ENCODE data around the gene TTYH3.
"Not testable (repeated sequence)": the region's sequence is repeated elsewhere in the genome, so short reads cannot be mapped to it uniquely, and the experiment has no call there.

Gene TTYH3

GRCh38 chr7:2605608-2606538 is 25.9 kb upstream of the TTYH3 start:
- Mint-ChIP-seq H3K9me3 (no peaks in the 10 kb centered on the region), H3K36me3 (ENCODE audit: low read depth) (peaks cover 12% of the 10 kb centered on the region), H3K4me3 (no peak overlapping the region), H3K4me1 (peaks cover 19% of the 10 kb centered on the region), H3K27ac (no peak overlapping the region), H3K27me3 (ENCODE audit: low read depth) (peaks cover 4% of the 10 kb centered on the region)
- TF ChIP-seq CTCF (IDR thresholded peaks at IDR 0.05; ENCODE audit: unreplicated experiment in 3 of 3), result no peak

GRCh38 chr7:2606539-2606936 is 25.2 kb upstream of the TTYH3 start:
- Mint-ChIP-seq H3K27me3 (ENCODE audit: low read depth) (peaks cover 4% of the 10 kb centered on the region), H3K27ac (no peak overlapping the region), H3K9me3 (no peaks in the 10 kb centered on the region), H3K4me3 (no peak overlapping the region), H3K4me1 (peaks cover 19% of the 10 kb centered on the region), H3K36me3 (ENCODE audit: low read depth) (peaks cover 12% of the 10 kb centered on the region)
- no peak for TF ChIP-seq CTCF (IDR thresholded peaks at IDR 0.05; ENCODE audit: unreplicated experiment in 3 of 3)

GRCh38 chr7:2607122-2607922 is 24.5 kb upstream of the TTYH3 start:
- Mint-ChIP-seq H3K27ac (peak overlapping the region in 2 of 3 experiments; percentile 0 to 3), H3K9me3 (no peaks in the 10 kb centered on the region), H3K27me3 (ENCODE audit: low read depth) (no peaks in the 10 kb centered on the region), H3K36me3 (ENCODE audit: low read depth) (peaks cover 7% of the 10 kb centered on the region), H3K4me3 (no peak overlapping the region), H3K4me1 (peaks cover 19% of the 10 kb centered on the region)
- no peak for TF ChIP-seq CTCF (IDR thresholded peaks at IDR 0.05; ENCODE audit: unreplicated experiment in 3 of 3)

GRCh38 chr7:2607923-2608904 is 23.6 kb upstream of the TTYH3 start:
- H3K27ac Mint-ChIP-seq, result peak overlapping the region; percentile 0 to 71 (median 3)
- no peaks in the 10 kb centered on the region for H3K9me3 Mint-ChIP-seq
- peaks cover 23% of the 10 kb centered on the region for H3K4me1 Mint-ChIP-seq
- no peaks in the 10 kb centered on the region for H3K27me3 Mint-ChIP-seq (ENCODE audit: low read depth)
- H3K36me3 Mint-ChIP-seq (ENCODE audit: low read depth), result peaks cover 4% of the 10 kb centered on the region
- H3K4me3 Mint-ChIP-seq, result no peak overlapping the region
- no peak for TF ChIP-seq CTCF (IDR thresholded peaks at IDR 0.05; ENCODE audit: unreplicated experiment in 3 of 3)

- Mint-ChIP-seq H3K9me3 (no peaks in the 10 kb centered on the region), H3K27me3 (ENCODE audit: low read depth) (no peaks in the 10 kb centered on the region), H3K4me3 (no peak overlapping the region), H3K27ac (peak overlapping the region; percentile 41 to 79 (median 71)), H3K4me1 (peaks cover 31% of the 10 kb centered on the region), H3K36me3 (ENCODE audit: low read depth) (no peaks in the 10 kb centered on the region)
- TF ChIP-seq CTCF (IDR thresholded peaks at IDR 0.05; ENCODE audit: unreplicated experiment in 3 of 3), result peak; percentile 31 to 45 (median 31)
These were observed 22.8 kb upstream of the TTYH3 start for GRCh38 chr7:2608921-2609411.

- H3K27me3 Mint-ChIP-seq (ENCODE audit: low read depth); H3K36me3 Mint-ChIP-seq (ENCODE audit: low read depth); H3K27ac Mint-ChIP-seq; H3K4me3 Mint-ChIP-seq; H3K9me3 Mint-ChIP-seq: not testable (repeated sequence)
- peaks cover 38% of the 10 kb centered on the region for H3K4me1 Mint-ChIP-seq
These were observed 22.1 kb upstream of the TTYH3 start for GRCh38 chr7:2609646-2610045.
